Tibial nerve (tissue), 4 donors: ENCODE data around the gene NUP85. TPM values are rescaled to one million over a fixed set of nuclear protein-coding genes. Genes with fewer than 3 reads are reported as not detected.
"Not testable (repeated sequence)": the region's sequence is repeated elsewhere in the genome, so short reads cannot be mapped to it uniquely, and the experiment has no call there.

ENCODE experiments used
- DNase-seq, 2 donors: peaks; one replicate each; pipeline ENCODE4 v3.0.0-alpha.2; 2019; ENCODE audit warnings: low spot score in 2 of 2
- H3K27ac ChIP-seq, 4 donors: fragments of 200-600 bp; sonication (generic) in 3 of 4; one replicate each; pipeline ENCODE4 v1.5.1; 2017 to 2019; ENCODE audit warnings: mild to moderate bottlenecking in 1 of 4
- H3K27me3 ChIP-seq, 2 donors: fragments of 200-600 bp; sonication (generic) in 1 of 2; one replicate each; pipeline versions ENCODE4 v1.5.1 to v1.6.0; 2017 to 2019
- H3K36me3 ChIP-seq, 3 donors: fragments of 200-600 bp; sonication (generic); one replicate each; pipeline ENCODE4 v1.5.1; 2018 to 2019
- H3K4me1 ChIP-seq, 4 donors: fragments of 200-600 bp; sonication (generic) in 3 of 4; one replicate each; pipeline ENCODE4 v1.5.1; 2017 to 2019
- H3K4me3 ChIP-seq, 4 donors: fragments of 200-600 bp; sonication (generic) in 3 of 4; one replicate each; pipeline ENCODE4 v1.5.1; 2017 to 2019; ENCODE audit warnings: mild to moderate bottlenecking in 1 of 4, moderate library complexity in 1 of 4
- H3K9me3 ChIP-seq, 4 donors: fragments of 200-600 bp; sonication (generic) in 3 of 4; one replicate each; pipeline ENCODE4 v1.5.1; 2017 to 2019
- EP300 ChIP-seq, 2 donors: sonication (generic); formaldehyde crosslinking; IDR thresholded peaks; one replicate each; pipeline ENCODE4 v1.6.1; 2017; ENCODE audit warnings: antibody characterized with exemption in 2 of 2, mild to moderate bottlenecking in 1 of 2
- POLR2A ChIP-seq, 2 donors: fragments of 450-650 bp; IDR thresholded peaks; one replicate each; pipeline ENCODE4 v1.6.1; 2017; ENCODE audit warnings: antibody characterized with exemption in 2 of 2, mild to moderate bottlenecking in 2 of 2, moderate library complexity in 2 of 2
- WGBS, 2 donors: methylation state at CpG; one replicate each; pipeline ENCODE4 v1.1.5; 2018; 5-methylcytosine and 5-hydroxymethylcytosine counted together
- total RNA-seq, 4 donors: library from RNA; depleted of rRNA; stranded (reverse); fragments of >200 nt; gene quantifications; one replicate each; pipeline ENCODE4 v1.1.0, GENCODE V29; 2016
- TF ChIP-seq, protein P1 (sequence below), 5 experiments: fragments of 200-600 bp in 3 of 5; fragments of 450-650 bp in 2 of 5; sonication (generic) in 3 of 5; IDR thresholded peaks; one replicate each; pipeline ENCODE4 v1.5.1; 2016 to 2019; ENCODE audit warnings: antibody characterized with exemption in 5 of 5, mild to moderate bottlenecking in 3 of 5, moderate library complexity in 2 of 5

Gene NUP85
- total RNA-seq, 4 donors from 2014 or later: 38.1 to 68.6 (median 53.2) TPM

DNA sequence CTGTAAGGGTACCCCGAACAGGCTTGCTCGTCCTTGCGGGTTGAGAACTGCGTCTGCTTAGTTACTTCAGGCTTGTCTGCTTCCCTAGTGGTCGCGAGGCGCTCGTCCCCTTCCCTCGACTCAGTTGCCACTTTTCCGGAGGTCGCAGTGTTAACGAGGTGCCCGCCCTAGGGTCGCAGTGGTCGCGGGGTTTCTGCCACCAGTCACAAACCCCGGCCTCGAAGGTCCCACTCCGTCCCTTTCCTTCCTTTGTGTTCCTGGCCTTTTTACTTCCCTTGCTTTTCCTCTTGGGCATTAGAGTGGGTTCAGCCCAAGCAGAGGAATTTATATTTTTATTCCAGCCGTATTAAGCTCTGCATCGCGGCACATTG lies 299 bp downstream of the NUP85 start:
- 0% methylated on average over 18 to 22 of the region's 22 CpGs for WGBS, 2 donors
- peaks cover 0 to 24% (median 0%) of the 10 kb centered on the region in 3 donors for H3K36me3 ChIP-seq
- peaks cover 0 to 33% (median 23%) of the 10 kb centered on the region in 4 donors for H3K4me1 ChIP-seq
- DNase-seq: no peak
- no peak for TF ChIP-seq POLR2A (IDR thresholded peaks at IDR 0.05)
- TF ChIP-seq, protein P1, sequence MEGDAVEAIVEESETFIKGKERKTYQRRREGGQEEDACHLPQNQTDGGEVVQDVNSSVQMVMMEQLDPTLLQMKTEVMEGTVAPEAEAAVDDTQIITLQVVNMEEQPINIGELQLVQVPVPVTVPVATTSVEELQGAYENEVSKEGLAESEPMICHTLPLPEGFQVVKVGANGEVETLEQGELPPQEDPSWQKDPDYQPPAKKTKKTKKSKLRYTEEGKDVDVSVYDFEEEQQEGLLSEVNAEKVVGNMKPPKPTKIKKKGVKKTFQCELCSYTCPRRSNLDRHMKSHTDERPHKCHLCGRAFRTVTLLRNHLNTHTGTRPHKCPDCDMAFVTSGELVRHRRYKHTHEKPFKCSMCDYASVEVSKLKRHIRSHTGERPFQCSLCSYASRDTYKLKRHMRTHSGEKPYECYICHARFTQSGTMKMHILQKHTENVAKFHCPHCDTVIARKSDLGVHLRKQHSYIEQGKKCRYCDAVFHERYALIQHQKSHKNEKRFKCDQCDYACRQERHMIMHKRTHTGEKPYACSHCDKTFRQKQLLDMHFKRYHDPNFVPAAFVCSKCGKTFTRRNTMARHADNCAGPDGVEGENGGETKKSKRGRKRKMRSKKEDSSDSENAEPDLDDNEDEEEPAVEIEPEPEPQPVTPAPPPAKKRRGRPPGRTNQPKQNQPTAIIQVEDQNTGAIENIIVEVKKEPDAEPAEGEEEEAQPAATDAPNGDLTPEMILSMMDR (IDR thresholded peaks at IDR 0.05): peak in 1 of 5 experiments; percentile 14
- peak overlapping the region; percentile 89 to 95 (median 94) for H3K27ac ChIP-seq
- H3K4me3 ChIP-seq: peak overlapping the region; percentile 61 to 99 (median 74)
- H3K27me3 ChIP-seq: no peaks in the 10 kb centered on the region
- no peaks in the 10 kb centered on the region for H3K9me3 ChIP-seq

DNA sequence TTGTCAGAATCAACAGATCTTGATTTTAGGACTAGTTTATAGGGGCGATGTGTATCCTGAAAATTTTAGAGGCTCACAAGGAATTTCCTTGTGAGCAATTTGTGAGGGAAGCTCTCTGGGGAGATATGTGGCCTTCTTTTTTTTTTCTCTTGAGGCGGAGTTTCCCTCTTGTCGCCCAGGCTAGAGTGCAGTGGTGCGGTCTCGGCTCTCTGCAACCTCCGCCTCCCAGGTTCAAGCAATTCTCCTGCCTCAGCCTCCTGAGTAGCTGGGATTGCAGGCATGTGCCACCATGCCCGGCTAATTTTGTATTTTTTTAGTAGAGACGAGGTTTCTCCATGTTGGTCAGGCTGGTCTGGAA lies 1.6 kb downstream of the NUP85 start:
- peak overlapping the region in 1 of 4 donors; percentile 65 for H3K4me3 ChIP-seq
- H3K27me3 ChIP-seq, H3K9me3 ChIP-seq, DNase-seq: not testable (repeated sequence)
- peaks cover 0 to 36% (median 5%) of the 10 kb centered on the region in 3 donors for H3K36me3 ChIP-seq
- WGBS, 2 donors: 89 to 90% methylated on average over 8 of the region's 8 CpGs
- H3K27ac ChIP-seq: peak overlapping the region in 1 of 4 donors; percentile 9
- peaks cover 0 to 28% (median 21%) of the 10 kb centered on the region in 4 donors for H3K4me1 ChIP-seq

DNA sequence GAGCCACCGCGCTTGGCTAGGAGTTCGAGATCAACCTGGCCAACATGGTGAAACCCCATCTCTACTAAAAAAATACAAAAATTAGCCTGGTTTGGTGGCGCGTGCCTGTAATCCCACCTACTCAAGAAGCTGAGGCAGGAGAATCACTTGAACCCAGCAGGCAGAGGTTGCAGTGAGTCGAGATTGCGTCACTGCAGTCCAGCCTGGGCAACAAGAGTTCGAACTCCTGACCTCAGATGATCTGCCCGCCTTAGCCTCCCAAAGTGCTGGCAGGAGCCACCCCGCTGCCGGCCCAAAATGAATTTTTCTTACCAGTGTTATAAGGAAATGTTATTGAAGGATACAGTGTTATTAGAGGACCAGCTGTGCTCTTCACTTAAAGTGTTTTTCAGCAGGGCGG lies 2.3 kb downstream of the NUP85 start:
- Histone ChIP-seq H3K36me3 (peaks cover 0 to 41% (median 8%) of the 10 kb centered on the region in 3 donors), H3K27ac (no peak overlapping the region), H3K27me3 (no peaks in the 10 kb centered on the region), H3K9me3 (no peaks in the 10 kb centered on the region), H3K4me3 (no peak overlapping the region), H3K4me1 (peaks cover 0 to 28% (median 21%) of the 10 kb centered on the region in 4 donors)
- TF ChIP-seq POLR2A (IDR thresholded peaks at IDR 0.05) (no peak), EP300 (IDR thresholded peaks at IDR 0.05) (no peak)
- TF ChIP-seq, protein P1 (IDR thresholded peaks at IDR 0.05): no peak
- no peak for DNase-seq
- 79 to 82% methylated on average over 12 of the region's 12 CpGs for WGBS, 2 donors

DNA sequence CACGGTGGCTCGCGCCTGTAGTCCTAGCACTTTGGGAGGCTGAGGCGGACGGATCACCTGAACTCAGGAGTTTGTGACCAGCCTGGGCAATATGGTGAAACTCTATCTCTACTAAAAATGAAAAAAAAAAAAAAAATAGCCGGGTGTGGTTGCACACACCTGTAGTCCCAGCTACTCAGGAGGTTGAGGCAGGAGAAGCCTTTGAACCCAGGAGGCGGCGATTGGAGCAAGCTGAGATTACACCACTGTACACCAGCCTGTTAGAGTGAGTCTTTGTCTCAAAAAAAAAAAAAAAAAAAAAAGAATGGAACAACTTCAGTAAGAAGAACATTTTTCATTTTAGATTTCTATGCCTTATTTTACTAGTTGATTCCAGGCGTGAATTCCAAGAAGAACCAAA lies 2.7 kb downstream of the NUP85 start:
- Histone ChIP-seq H3K27ac (no peak overlapping the region), H3K4me3 (no peak overlapping the region), H3K27me3 (no peaks in the 10 kb centered on the region), H3K36me3 (peaks cover 0 to 45% (median 11%) of the 10 kb centered on the region in 3 donors), H3K4me1 (peaks cover 0 to 28% (median 21%) of the 10 kb centered on the region in 4 donors), H3K9me3 (no peaks in the 10 kb centered on the region)
- 88 to 89% methylated on average over 9 of the region's 9 CpGs for whole genome bisulfite sequencing, 2 donors
- no peak for TF ChIP-seq EP300 (IDR thresholded peaks at IDR 0.05)
- no peak for TF ChIP-seq POLR2A (IDR thresholded peaks at IDR 0.05)
- TF ChIP-seq, protein P1 (IDR thresholded peaks at IDR 0.05): no peak
- no peak for DNase-seq

DNA sequence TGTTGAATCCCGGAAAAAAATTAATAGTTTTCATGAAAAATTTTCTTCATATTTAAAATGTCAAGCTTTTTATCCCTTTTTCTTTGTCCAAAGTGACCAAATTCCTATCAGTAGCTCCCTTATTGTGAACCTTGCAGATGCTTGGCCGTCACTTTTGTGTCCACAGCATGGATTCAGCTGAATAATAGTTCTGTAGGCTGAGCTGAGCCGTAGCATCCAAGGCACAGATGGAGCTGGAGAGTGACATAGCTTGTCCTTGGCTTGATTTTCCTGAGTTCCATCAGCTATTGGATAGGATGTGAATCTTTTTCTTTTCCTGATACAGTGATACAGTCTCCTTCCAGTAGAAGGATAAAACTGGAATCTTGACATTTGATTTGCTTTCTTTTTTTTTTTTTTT lies 3.6 kb downstream of the NUP85 start:
- Histone ChIP-seq H3K27ac (no peak overlapping the region), H3K4me1 (peaks cover 0 to 27% (median 21%) of the 10 kb centered on the region in 4 donors), H3K36me3 (peaks cover 3 to 54% (median 14%) of the 10 kb centered on the region in 3 donors), H3K4me3 (no peak overlapping the region), H3K27me3 (no peaks in the 10 kb centered on the region), H3K9me3 (no peaks in the 10 kb centered on the region)
- 70 to 72% methylated on average over 3 of the region's 3 CpGs for WGBS, 2 donors
- DNase-seq: no peak
- no peak for TF ChIP-seq POLR2A (IDR thresholded peaks at IDR 0.05)
- TF ChIP-seq, protein P1 (IDR thresholded peaks at IDR 0.05): no peak
- TF ChIP-seq EP300 (IDR thresholded peaks at IDR 0.05): no peak

DNA sequence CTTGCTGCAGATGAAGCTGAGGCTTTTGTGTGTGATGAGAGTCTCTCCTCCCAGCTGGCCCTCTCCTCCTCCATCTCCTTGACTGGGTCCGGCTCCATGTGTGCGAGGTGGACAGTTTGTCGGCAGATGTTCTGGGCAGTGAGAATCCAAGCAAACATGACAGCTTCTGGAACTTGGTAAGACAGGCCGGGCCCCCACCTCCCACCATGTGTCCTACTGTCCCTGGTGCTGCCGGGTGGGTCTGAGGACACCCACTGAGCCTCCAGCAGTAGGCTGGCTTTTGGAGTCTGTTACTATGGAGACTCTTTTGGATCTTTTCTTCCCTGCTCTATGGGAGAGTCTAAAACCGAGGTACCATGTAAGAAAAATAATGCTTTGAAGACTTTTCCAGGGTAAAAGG lies 12.7 kb downstream of the NUP85 start:
- Histone ChIP-seq H3K27ac (no peak overlapping the region), H3K4me1 (no peaks in the 10 kb centered on the region), H3K4me3 (no peak overlapping the region), H3K36me3 (peaks cover 4 to 92% (median 39%) of the 10 kb centered on the region in 3 donors), H3K27me3 (no peaks in the 10 kb centered on the region), H3K9me3 (no peaks in the 10 kb centered on the region)
- 87 to 90% methylated on average over 5 to 6 of the region's 6 CpGs for WGBS, 2 donors
- TF ChIP-seq EP300 (IDR thresholded peaks at IDR 0.05) (no peak), POLR2A (IDR thresholded peaks at IDR 0.05) (no peak)
- TF ChIP-seq, protein P1 (IDR thresholded peaks at IDR 0.05): no peak
- DNase-seq: no peak
